HG03060 (cell line): ENCODE measurements around the gene LAPTM4A.
"Not testable (repeated sequence)": the region's sequence is repeated elsewhere in the genome, so short reads cannot be mapped to it uniquely, and the experiment has no call there.

Experiments used
- ATAC-seq: cut with Tn5 transposase; IDR thresholded peaks from one replicate; pipeline ENCODE4 v1.9.1; 2021; ENCODE audit warnings: low read depth, moderate number of reproducible peaks; ENCODE audit not compliant: unreplicated experiment

Gene LAPTM4A

GRCh38 chr2:20052861-20053281 is 1.4 kb upstream of the LAPTM4A start:
- ATAC-seq = no peak

DNA sequence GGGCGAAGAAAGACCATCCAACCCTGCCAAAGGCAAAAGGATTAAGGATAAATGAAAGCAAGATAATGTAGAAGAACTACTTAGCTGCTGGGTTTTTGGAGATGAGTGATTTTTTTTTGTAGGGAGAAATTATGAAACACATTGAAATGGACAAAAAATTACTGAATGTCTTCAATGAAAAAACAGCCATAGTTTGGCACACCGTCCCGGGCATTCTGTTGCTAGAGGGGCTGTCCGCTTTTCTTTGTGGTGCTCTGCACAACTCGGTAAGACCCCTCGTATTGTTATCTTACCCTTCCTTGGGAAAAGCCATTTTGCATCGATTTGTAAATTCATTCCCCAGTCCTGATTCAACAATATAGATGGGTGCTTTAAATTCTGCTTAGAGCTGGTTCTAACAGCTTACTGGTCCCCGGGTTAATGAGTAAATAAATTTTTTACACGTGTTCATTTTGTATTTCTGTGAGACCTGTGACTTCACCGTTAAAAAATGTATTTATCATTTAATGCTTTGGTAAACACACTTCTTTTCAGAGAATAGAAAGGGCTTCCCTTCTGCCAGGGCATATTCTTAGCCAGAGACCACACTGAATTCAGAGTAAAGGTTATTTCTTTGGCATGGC is 912 bp upstream of the LAPTM4A start:
- ATAC-seq = no peak

- ATAC-seq = no peak
These were observed 539 bp downstream of the LAPTM4A start for GRCh38 chr2:20050646-20051531.

- no peak for ATAC-seq
These were observed 1.3 kb downstream of the LAPTM4A start for GRCh38 chr2:20050104-20050645.

GRCh38 chr2:20049637-20050036 is 1.8 kb downstream of the LAPTM4A start:
- no peak for ATAC-seq

DNA sequence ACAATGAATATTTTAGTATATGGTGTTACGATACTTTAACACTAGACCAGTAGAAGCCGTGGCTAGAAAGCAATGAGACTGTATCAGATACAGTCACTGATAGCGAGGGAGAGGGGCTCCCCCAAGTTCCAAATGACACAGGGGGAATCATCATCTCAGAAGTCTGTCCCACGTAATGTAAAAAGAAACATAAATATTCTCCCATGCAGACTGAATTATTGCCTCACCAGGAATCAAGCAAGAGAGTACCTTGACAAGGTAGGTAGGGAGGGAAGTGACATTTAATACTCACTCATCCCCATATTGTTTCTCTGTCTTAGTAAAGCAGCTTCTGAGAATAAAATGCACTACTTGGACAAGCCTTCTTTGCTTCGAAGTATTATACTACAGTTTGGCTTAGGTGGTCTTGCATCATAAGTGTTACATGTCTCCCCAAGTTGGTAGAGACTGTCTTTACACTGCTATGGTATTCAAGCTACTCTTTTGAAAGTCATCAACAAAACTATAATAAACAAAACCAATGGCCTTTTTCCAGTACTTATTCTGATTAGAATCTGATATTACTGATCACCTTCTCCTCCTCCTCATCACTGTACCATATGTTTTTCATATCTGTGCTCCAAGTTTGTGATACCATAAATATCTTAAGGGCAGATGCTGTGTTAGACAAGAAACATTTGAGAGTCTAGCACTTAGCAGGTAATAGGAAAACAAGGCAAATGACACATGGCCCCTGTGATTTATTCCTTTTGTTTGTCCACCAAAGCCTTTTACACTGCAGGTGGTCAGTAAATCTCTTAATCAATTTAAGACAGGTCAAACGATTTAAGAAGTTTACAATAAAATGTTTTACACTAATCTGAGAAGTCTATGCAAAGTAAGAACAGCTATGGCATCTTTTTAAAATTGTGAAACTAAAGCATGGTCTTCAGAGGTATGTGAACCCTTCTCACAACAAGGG is 2.7 kb downstream of the LAPTM4A start:
- ATAC-seq = no peak

GRCh38 chr2:20045712-20046292 is 5.6 kb downstream of the LAPTM4A start:
- ATAC-seq = not testable (repeated sequence)

- ATAC-seq = no peak
These were observed 6.7 kb downstream of the LAPTM4A start for GRCh38 chr2:20044778-20045177.

DNA sequence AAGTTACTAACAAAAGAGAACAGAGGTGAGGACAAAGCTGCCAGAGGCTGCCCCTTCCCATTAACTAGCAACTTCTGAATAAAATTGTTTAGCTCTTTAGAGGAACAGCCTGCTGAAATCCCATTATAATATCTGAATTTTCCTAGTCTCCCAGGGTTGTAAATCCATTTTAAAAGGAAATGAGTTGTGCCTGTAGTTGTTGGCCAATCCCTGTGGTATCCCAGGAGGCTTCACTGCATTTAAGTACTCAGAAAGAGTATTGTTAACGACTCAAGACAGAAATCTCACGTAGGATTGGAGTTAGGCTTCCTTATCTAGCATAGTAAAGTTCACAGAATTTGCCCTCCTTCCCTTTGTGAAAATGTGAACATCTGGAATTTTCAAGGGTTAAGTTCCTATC is 8.9 kb downstream of the LAPTM4A start:
- ATAC-seq = no peak

GRCh38 chr2:20040489-20041172 is 10.8 kb downstream of the LAPTM4A start:
- ATAC-seq = no peak

- ATAC-seq = no peak
These were observed 13.8 kb downstream of the LAPTM4A start for GRCh38 chr2:20037660-20038059.

DNA sequence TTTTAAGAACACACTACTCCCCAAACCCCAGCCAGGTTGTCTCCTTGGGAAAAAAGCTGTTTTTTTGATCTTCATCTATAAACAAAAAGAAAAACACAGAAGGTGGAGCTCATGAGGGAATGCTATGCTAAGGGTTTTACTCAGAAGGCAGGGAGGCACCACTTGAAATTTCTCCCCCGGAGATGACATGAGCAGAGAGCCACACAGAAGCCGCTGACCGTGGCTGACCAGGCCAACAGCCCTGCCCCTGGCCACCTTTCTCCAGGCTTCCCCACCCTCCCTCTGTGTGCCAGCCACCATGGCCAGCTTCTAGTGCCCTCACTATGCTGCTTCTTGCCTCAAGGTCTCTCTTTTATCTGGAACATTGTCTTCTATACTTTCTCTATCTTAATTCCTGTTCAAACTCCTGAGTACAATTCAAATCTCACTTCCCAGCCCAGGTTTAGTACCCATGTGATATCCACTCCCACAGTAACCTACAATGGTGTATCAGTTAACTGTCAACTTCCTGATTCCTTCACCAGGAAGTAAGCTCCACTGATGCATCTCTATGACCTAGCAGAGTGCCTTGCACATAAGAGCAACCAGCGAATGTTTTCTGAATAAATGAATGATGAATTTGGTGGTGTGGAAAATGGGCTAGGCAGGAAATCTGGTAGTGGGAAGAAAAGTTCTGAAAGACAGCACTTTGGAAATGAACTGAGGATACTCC is 15.3 kb downstream of the LAPTM4A start:
- ATAC-seq = no peak

- ATAC-seq = no peak
These were observed 16.6 kb downstream of the LAPTM4A start for GRCh38 chr2:20034821-20035220.

- no peak for ATAC-seq
These were observed 17.2 kb downstream of the LAPTM4A start for GRCh38 chr2:20034218-20034617.

DNA sequence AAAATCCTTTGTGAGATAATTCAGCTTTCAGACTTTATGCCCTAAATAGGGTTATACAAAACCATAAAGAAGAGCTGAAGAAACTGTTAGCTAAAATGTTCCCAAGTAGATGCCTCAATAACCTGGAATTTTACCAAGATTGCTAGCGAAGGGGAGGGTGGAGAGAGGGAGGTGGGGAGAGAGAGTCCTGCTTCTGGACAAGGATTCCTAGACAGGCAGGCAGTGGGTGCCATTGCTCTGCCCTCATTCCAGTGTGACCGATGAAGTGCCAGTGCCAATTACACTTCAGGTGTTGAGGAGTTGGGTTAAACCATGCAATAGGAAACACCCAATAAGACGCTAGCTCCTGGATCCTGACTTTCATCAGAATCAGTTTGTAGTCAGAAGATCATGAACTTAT is 18.1 kb downstream of the LAPTM4A start:
- no peak for ATAC-seq

GRCh38 chr2:20030224-20030623 is 21.2 kb downstream of the LAPTM4A start:
- ATAC-seq = no peak

GRCh38 chr2:20027705-20028434 is 23.6 kb downstream of the LAPTM4A start:
- ATAC-seq = no peak

GRCh38 chr2:20027260-20027677 is 24.2 kb downstream of the LAPTM4A start:
- ATAC-seq = no peak
